Fibroblast of lung (primary cell): ENCODE results near the gene DIS3L2. TPM values are rescaled to one million over a fixed set of nuclear protein-coding genes. Genes with fewer than 3 reads are reported as not detected.

Experiments
- DNase-seq, 2 donors: peaks; one replicate each; pipeline versions ENCODE4 v3.0.0 to v3.0.0-alpha.2; 2010; ENCODE audit warnings: low read depth in 2 of 2
- H2AFZ ChIP-seq: 2 replicates; pipeline ENCODE4 v1.5.1; 2012; ENCODE audit warnings: low read length, control low read depth, inconsistent platforms
- H3K27ac ChIP-seq: 2 replicates; pipeline ENCODE4 v1.5.1; 2011; ENCODE audit warnings: low read length, control low read depth; ENCODE audit not compliant: insufficient read depth
- H3K27me3 ChIP-seq: 2 replicates; pipeline ENCODE4 v1.5.1; 2011; ENCODE audit warnings: mild to moderate bottlenecking, low read length; ENCODE audit not compliant: control insufficient read depth, insufficient read depth
- H3K36me3 ChIP-seq: 2 replicates; pipeline ENCODE4 v1.5.1; 2011; ENCODE audit warnings: low read length; ENCODE audit not compliant: control insufficient read depth, insufficient read depth
- H3K4me1 ChIP-seq: 2 replicates; pipeline ENCODE4 v1.5.1; 2011; ENCODE audit warnings: low read length; ENCODE audit not compliant: control insufficient read depth, insufficient read depth; ENCODE audit errors: extremely low read depth
- H3K4me2 ChIP-seq: 2 replicates; pipeline ENCODE4 v1.5.1; 2011; ENCODE audit warnings: low read length, control low read depth; ENCODE audit not compliant: insufficient read depth; ENCODE audit errors: extremely low read depth
- H3K4me3 ChIP-seq, 4 experiments: fragments of 200-600 bp in 1 of 4; sonication (generic) in 1 of 4; replicated peaks in 1 of 4; 2 replicates each; pipeline ENCODE4 v1.5.1; 2011 to 2016; ENCODE audit warnings: low read length in 4 of 4, low read depth in 3 of 4, mild to moderate bottlenecking in 3 of 4, control low read depth in 2 of 4, inconsistent platforms in 1 of 4, mixed read lengths in 1 of 4; ENCODE audit not compliant: insufficient read depth in 1 of 4; ENCODE audit errors: control extremely low read depth in 1 of 4
- H3K79me2 ChIP-seq: 2 replicates; pipeline ENCODE4 v1.5.1; 2012; ENCODE audit warnings: mild to moderate bottlenecking, low read length, inconsistent platforms; ENCODE audit not compliant: control insufficient read depth, insufficient read depth
- H3K9ac ChIP-seq: 2 replicates; pipeline ENCODE4 v1.5.1; 2011; ENCODE audit warnings: mild to moderate bottlenecking, low read length, control low read depth; ENCODE audit not compliant: insufficient read depth
- H3K9me3 ChIP-seq: 2 replicates; pipeline ENCODE4 v1.5.1; 2012; ENCODE audit warnings: low read depth, low read length; ENCODE audit not compliant: control insufficient read depth, insufficient read depth
- H4K20me1 ChIP-seq: 2 replicates; pipeline ENCODE4 v1.5.1; 2011; ENCODE audit warnings: low read length; ENCODE audit not compliant: control insufficient read depth, insufficient read depth; ENCODE audit errors: extremely low read depth
- CTCF ChIP-seq, 2 donors: IDR thresholded peaks in 1 of 2; conservative IDR thresholded peaks in 1 of 2; 1 replicate in 1 of 2; 2 replicates in 1 of 2; pipeline ENCODE4 v1.5.1; 2011 to 2012; ENCODE audit warnings: low read length in 2 of 2, control low read depth in 1 of 2, inconsistent platforms in 1 of 2, low read depth in 1 of 2, mild to moderate bottlenecking in 1 of 2
- EZH2 ChIP-seq: IDR thresholded peaks from 2 replicates; pipeline ENCODE4 v1.5.1; 2012; ENCODE audit warnings: low read length, control low read depth, mild to moderate bottlenecking; ENCODE audit errors: missing control alignments
- polyA plus RNA-seq, 2 donors: library from polyadenylated mRNA; depleted of rRNA in 1 of 2; stranded (reverse) in 1 of 2; unstranded in 1 of 2; fragments of >200 nt; gene quantifications; 2 replicates each; pipeline ENCODE4 v1.2.1, GENCODE V29; 2011 to 2012; ENCODE audit warnings: missing spikeins in 1 of 2
- total RNA-seq: library from RNA; depleted of rRNA; stranded (reverse); fragments of >200 nt; gene quantifications from 2 replicates; pipeline ENCODE4 v1.2.1, GENCODE V29; 2014

The DIS3L2 gene
- total and polyA plus RNA-seq, 2 donors (not counting 1 experiment from before 2014, with no cell fraction given): 5.2 to 15.2 TPM

DNA sequence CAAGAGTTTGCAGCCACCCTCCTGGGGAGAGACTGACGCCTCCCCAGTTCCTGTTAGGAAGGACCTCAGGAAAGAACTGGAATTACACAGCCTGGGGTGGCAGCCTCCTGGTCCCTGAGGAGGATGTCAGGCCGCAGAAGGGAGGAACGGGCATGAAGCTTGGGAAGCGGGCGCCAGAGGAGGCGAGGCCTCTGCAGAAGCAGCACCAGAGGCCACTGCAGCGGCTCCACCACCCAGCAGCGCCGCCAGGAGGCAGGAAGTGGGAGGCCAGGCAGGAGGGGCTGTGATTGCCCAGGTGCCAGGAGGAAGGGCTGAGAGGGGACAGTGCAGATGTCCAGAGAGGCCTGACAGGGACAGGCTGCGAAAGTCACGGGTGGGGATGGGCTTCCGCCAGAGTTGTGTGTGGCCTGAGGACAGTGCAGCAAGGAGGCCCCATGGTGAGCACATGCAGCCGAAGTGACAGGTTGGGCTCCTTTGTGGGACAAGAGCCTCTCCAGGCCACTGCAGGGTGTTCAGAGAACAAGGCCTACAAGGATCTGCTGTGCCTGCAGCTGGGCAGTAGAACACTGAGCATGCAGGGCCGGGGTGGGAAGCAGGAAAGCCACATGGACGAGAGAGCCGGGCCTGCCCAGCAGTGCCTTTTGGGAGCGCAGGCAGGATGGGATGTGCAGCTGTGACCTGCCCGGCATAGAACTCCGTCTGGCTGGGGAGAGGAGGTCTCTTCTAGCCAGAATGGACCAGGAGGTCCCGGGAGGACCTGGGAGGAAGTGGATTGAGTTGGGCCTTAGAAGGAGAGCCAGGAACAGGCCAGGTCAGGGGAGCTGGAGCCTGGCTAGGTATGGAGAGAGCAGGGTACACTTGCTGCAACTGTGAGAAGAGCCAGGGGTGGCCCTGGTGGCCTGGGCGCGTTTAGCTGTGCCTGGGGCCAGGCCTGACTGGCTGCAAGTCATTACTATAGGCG lies 377.9 kb downstream of the DIS3L2 start:
- no peaks in the 10 kb centered on the region for H3K36me3 ChIP-seq
- H3K27me3 ChIP-seq: no peaks in the 10 kb centered on the region
- no peak overlapping the region for H2AFZ ChIP-seq
- H3K79me2 ChIP-seq: no peaks in the 10 kb centered on the region
- no peaks in the 10 kb centered on the region for H4K20me1 ChIP-seq
- no peaks in the 10 kb centered on the region for H3K9me3 ChIP-seq
- no peak overlapping the region for H3K4me3 ChIP-seq
- no peak overlapping the region for H3K9ac ChIP-seq
- no peak overlapping the region for H3K27ac ChIP-seq
- no peak for DNase-seq
- no peaks in the 10 kb centered on the region for H3K4me1 ChIP-seq
- TF ChIP-seq EZH2 (no peak), CTCF (conservative IDR thresholded peaks at IDR 0.05 in 1 of 2, IDR thresholded peaks at IDR 0.05 in 1 of 2; ENCODE audit: low read depth in 1 of 2, low read length in 2 of 2) (no peak)
- H3K4me2 ChIP-seq: no peak overlapping the region

GRCh38 chr2:232340171-232340935 lies 378.8 kb downstream of the DIS3L2 start:
- H4K20me1 ChIP-seq: no peaks in the 10 kb centered on the region
- H3K27ac ChIP-seq: no peak overlapping the region
- H3K4me1 ChIP-seq: no peaks in the 10 kb centered on the region
- no peak for DNase-seq
- H3K36me3 ChIP-seq: no peaks in the 10 kb centered on the region
- no peak overlapping the region for H3K9ac ChIP-seq
- no peaks in the 10 kb centered on the region for H3K9me3 ChIP-seq
- no peak overlapping the region for H3K4me2 ChIP-seq
- H3K27me3 ChIP-seq: no peaks in the 10 kb centered on the region
- no peak overlapping the region for H2AFZ ChIP-seq
- H3K79me2 ChIP-seq: no peaks in the 10 kb centered on the region
- TF ChIP-seq EZH2 (no peak), CTCF (conservative IDR thresholded peaks at IDR 0.05 in 1 of 2, IDR thresholded peaks at IDR 0.05 in 1 of 2; ENCODE audit: low read depth in 1 of 2, low read length in 2 of 2) (no peak)
- no peak overlapping the region for H3K4me3 ChIP-seq

- Histone ChIP-seq H3K4me2 (no peak overlapping the region), H3K4me3 (no peak overlapping the region), H3K4me1 (no peaks in the 10 kb centered on the region), H3K9me3 (no peaks in the 10 kb centered on the region), H4K20me1 (no peaks in the 10 kb centered on the region), H3K27ac (no peak overlapping the region), H3K27me3 (no peaks in the 10 kb centered on the region), H3K36me3 (no peaks in the 10 kb centered on the region), H3K9ac (no peak overlapping the region), H3K79me2 (no peaks in the 10 kb centered on the region), H2AFZ (no peak overlapping the region)
- no peak for TF ChIP-seq CTCF (conservative IDR thresholded peaks at IDR 0.05 in 1 of 2, IDR thresholded peaks at IDR 0.05 in 1 of 2; ENCODE audit: low read depth in 1 of 2, low read length in 2 of 2)
- TF ChIP-seq EZH2: no peak
- no peak for DNase-seq
These were observed 379.7 kb downstream of the DIS3L2 start for GRCh38 chr2:232341061-232341738.
